ENCODE data around the gene UBE2G1.
A peak's percentile ranks its signal among the peaks of the same experiment; 100 is the strongest.
"Not testable (repeated sequence)": the region's sequence is repeated elsewhere in the genome, so short reads cannot be mapped to it uniquely, and the experiment has no call there.

The UBE2G1 gene

DNA sequence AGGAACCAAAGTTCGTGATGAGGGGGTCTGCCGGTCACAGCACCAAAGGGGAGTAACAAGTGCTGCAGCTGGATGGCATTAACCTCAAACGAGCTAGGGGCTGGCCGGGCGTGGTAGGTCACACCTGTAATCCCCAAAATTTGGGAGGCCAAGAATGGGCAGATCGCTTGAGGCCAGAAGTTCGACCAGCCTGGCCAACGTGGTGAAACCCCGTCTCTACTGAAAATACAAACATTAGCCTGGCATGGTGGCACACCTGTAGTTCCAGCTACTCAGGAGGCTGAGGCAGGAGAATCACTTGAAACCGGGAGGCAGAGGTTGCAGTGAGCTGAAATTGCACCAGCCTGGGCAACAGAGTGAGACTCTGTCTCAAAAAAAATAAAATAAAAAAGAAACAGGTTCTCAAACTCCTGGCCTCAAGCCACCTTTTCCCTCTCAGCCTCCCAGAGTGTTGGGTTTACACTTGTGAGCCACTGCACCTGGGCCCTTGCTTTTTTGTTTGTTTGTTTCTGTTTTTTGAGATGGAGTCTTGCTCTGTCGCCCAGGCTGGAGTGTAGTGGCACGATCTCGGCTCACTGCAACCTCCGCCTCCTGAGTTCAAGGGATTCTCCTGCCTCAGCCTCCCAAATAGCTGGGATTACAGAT is 9.4 kb upstream of the UBE2G1 start:
- not testable (repeated sequence) for DNase-seq (ENCODE audit: low spot score)

GRCh38 chr17:4375039-4375748 is 8.7 kb upstream of the UBE2G1 start:
- DNase-seq (ENCODE audit: low spot score), result no peak
- peak; percentile 62 for FAIRE-seq

More for the DNA sequence above, 9.4 kb upstream of the UBE2G1 start:
- not testable (repeated sequence) for FAIRE-seq

GRCh38 chr17:4369557-4370230 is 3.2 kb upstream of the UBE2G1 start:
- DNase-seq (ENCODE audit: low spot score) (no peak), FAIRE-seq (no peak)

DNA sequence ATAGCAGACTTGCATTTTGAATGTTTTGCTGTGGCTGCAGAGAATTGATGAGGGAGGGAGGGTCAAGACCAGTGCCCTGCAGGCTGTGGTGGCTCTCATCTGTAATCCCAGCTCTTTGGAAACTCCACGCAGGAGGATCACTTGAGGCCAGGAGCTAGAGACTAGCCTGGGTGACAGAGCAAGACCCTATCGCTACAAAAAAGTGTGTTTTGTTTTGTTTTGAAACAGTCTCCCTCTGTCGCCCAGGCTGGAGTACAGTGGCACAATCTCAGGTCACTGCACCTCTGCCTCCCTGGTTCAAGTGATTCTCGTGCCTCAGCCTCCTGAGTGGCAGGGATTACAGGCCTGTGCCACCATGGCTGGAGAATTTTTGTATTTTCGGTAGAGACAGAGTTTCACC is 1.9 kb upstream of the UBE2G1 start:
- FAIRE-seq (no peak), DNase-seq (ENCODE audit: low spot score) (no peak)

GRCh38 chr17:4367177-4367576 is 702 bp upstream of the UBE2G1 start:
- FAIRE-seq; DNase-seq (ENCODE audit: low spot score): not testable (repeated sequence)

DNA sequence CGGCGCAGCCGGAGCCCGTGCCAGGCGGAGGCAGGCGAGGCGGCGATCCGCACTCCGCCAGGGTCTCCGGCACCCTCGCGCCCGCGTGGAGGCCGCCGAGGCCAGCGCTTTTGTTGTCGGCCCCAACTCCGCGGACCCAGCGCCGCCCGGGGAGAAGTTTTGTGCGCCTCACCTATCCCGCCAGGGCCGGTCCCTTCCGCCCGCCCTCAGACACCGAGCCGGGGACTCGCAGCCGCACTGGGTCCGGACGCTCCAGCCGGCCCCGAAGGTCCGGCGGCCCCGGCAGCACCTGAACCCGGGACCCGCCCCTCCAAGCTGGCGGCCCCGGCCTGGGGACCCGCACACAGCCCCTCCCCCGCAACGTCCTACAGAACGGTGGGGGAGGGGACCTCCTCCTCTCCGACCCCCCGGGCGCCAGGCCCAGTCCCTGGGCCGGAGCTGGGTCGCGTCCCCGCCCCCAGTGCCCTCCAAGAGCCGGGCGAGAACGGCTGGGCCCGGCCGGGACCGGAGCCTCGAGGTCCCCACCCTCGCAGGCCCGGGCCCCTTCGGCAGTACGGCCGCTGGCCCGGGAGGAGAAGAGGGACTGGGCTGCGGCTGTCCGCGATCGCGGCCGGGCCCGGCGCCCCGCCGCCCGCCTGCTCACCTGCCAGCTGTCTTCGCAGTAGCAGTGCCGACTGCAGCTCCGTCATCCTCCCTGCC is 698 bp downstream of the UBE2G1 start:
- DNase-seq (ENCODE audit: low spot score) (peak; percentile 13), FAIRE-seq (no peak)

GRCh38 chr17:4365103-4365627 is 1.3 kb downstream of the UBE2G1 start:
- FAIRE-seq (no peak), DNase-seq (ENCODE audit: low spot score) (peak; percentile 90)

GRCh38 chr17:4364622-4365041 is 1.8 kb downstream of the UBE2G1 start:
- FAIRE-seq (no peak), DNase-seq (ENCODE audit: low spot score) (no peak)

- no peak for FAIRE-seq
- no peak for DNase-seq (ENCODE audit: low spot score)
These were observed 4.3 kb downstream of the UBE2G1 start for GRCh38 chr17:4362141-4362540.

- no peak for DNase-seq (ENCODE audit: low spot score)
- FAIRE-seq, result no peak
These were observed 8.3 kb downstream of the UBE2G1 start for GRCh38 chr17:4358154-4358553.

DNA sequence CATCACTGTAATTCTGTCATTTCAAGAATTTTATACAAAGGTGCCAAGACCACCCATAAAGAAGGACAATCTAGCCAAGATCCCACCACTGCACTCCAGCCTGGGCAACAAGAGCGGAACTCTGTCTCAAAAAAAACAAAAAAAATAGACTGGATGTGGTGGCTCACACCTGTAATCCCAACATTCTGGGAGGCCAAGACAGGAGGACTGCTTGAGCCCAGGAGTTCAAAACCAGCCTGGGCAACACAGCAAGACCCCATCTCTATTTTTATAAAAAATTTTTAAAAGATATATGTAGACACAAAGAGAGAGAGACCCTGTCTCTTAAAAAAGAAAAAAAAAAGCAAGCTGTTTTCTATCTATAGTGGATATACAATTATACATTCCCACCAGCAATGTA is 8.8 kb downstream of the UBE2G1 start:
- FAIRE-seq, result no peak
- no peak for DNase-seq (ENCODE audit: low spot score)

- no peak for FAIRE-seq
- DNase-seq (ENCODE audit: low spot score), result no peak
These were observed 9.3 kb downstream of the UBE2G1 start for GRCh38 chr17:4357030-4357628.

- no peak for FAIRE-seq
These were observed 11.5 kb downstream of the UBE2G1 start for GRCh38 chr17:4354862-4355514.

GRCh38 chr17:4354206-4354605 is 12.3 kb downstream of the UBE2G1 start:
- DNase-seq (ENCODE audit: low spot score) (no peak), FAIRE-seq (no peak)

More at GRCh38 chr17:4354862-4355514, 11.5 kb downstream of the UBE2G1 start:
- DNase-seq (ENCODE audit: low spot score), result no peak

GRCh38 chr17:4350214-4350613 is 16.3 kb downstream of the UBE2G1 start:
- not testable (repeated sequence) for FAIRE-seq; DNase-seq (ENCODE audit: low spot score)

- no peak for DNase-seq (ENCODE audit: low spot score)
- no peak for FAIRE-seq
These were observed 20.8 kb downstream of the UBE2G1 start for GRCh38 chr17:4345581-4346252.

- DNase-seq (ENCODE audit: low spot score) (no peak), FAIRE-seq (no peak)
These were observed 21.5 kb downstream of the UBE2G1 start for GRCh38 chr17:4344926-4345325.

- FAIRE-seq, result no peak
These were observed 23.9 kb downstream of the UBE2G1 start for GRCh38 chr17:4342535-4342934.

GRCh38 chr17:4341616-4341977 is 24.9 kb downstream of the UBE2G1 start:
- DNase-seq (ENCODE audit: low spot score) (no peak), FAIRE-seq (no peak)

More at GRCh38 chr17:4342535-4342934, 23.9 kb downstream of the UBE2G1 start:
- DNase-seq (ENCODE audit: low spot score), result no peak
